HepG2 (cell line): ENCODE measurements around the gene NUSAP1. TPM values are rescaled to one million over a fixed set of nuclear protein-coding genes. Genes with fewer than 3 reads are reported as not detected.

Experiments
- ATAC-seq: fragments of 200-7000 bp; cut with Tn5 transposase; 3 replicates; pipeline ENCODE4 v1.9.1; 2020; ENCODE audit warnings: mild to moderate bottlenecking, moderate library complexity
- BruUV-seq: library from RNA; stranded (reverse); fragments of 400-500 nt; replicated peaks from 2 replicates; lab custom pipeline; 2021; lab: Mats Ljungman, UMichigan
- CTCF ChIA-PET: fragments of 300-600 bp; formaldehyde crosslinking; extraction: SDS; loops from one replicate; lab custom pipeline; 2021; ENCODE audit warnings: low total read pairs, inconsistent platforms, low intra/inter-chr PET ratio; lab: Yijun Ruan, JAX
- POLR2A ChIA-PET: fragments of 350-600 bp; sonication (Branson Sonifier 250); formaldehyde crosslinking; loops from one replicate; lab custom pipeline; 2020; ENCODE audit warnings: antibody characterized with exemption, inconsistent platforms; lab: Yijun Ruan, JAX
- DNase-seq: peaks from one replicate; pipeline ENCODE4 v3.0.0-alpha.2; 2015; ENCODE audit warnings: low spot score
- FAIRE-seq: peaks from 3 replicates; lab custom pipeline; 2011; peaks lifted over from hg19 to GRCh38; lab: Jason Lieb, UNC
- H2AFZ ChIP-seq: one replicate; pipeline ENCODE4 v1.6.1; 2011; ENCODE audit warnings: low read length, inconsistent platforms
- H3K27ac ChIP-seq: fragments of 300-600 bp; 3 replicates; pipeline ENCODE4 v1.8.0; 2011; ENCODE audit warnings: mixed run types, mild to moderate bottlenecking, mixed read lengths, low read length, inconsistent platforms; ENCODE audit not compliant: insufficient read depth; ENCODE audit errors: extremely low read length
- H3K27me3 ChIP-seq, 2 experiments: fragments of 200-600 bp in 1 of 2; 2 replicates in 1 of 2; 3 replicates in 1 of 2; pipeline versions ENCODE4 v1.6.0 to v1.8.0; 2011; ENCODE audit warnings: low read length in 2 of 2, mild to moderate bottlenecking in 2 of 2, moderate library complexity in 2 of 2, inconsistent platforms in 1 of 2; ENCODE audit not compliant: insufficient read depth in 2 of 2, control insufficient read depth in 1 of 2
- H3K36me3 ChIP-seq, 2 experiments: fragments of 200-600 bp in 1 of 2; replicated peaks in 1 of 2; 2 replicates in 1 of 2; 3 replicates in 1 of 2; pipeline versions ENCODE4 v1.5.1 to v1.8.0; 2011; ENCODE audit warnings: low read length in 2 of 2, inconsistent platforms in 1 of 2; ENCODE audit not compliant: insufficient read depth in 2 of 2, control insufficient read depth in 1 of 2
- H3K4me1 ChIP-seq: 2 replicates; pipeline ENCODE4 v1.5.1; 2012; ENCODE audit warnings: low read length, inconsistent platforms; ENCODE audit not compliant: insufficient read depth
- H3K4me2 ChIP-seq: 2 replicates; pipeline ENCODE4 v1.6.0; 2011; ENCODE audit warnings: low read depth, low read length, inconsistent platforms
- H3K4me3 ChIP-seq, 3 experiments: fragments of 200-600 bp in 1 of 3; sonication (generic), shearing (Covaris generic) in 1 of 3; replicated peaks in 1 of 3; 2 replicates each; pipeline ENCODE4 v1.5.1; 2011 to 2016; ENCODE audit warnings: low read length in 3 of 3, inconsistent platforms in 2 of 3, low read depth in 2 of 3, mild to moderate bottlenecking in 2 of 3, control low read depth in 1 of 3, mixed read lengths in 1 of 3; ENCODE audit not compliant: insufficient read depth in 1 of 3
- H3K79me2 ChIP-seq: one replicate; pipeline ENCODE4 v1.6.1; 2011; ENCODE audit warnings: low read length, inconsistent platforms; ENCODE audit not compliant: insufficient read depth
- H3K9ac ChIP-seq: 2 replicates; pipeline ENCODE4 v1.6.0; 2011; ENCODE audit warnings: mild to moderate bottlenecking, low read depth, low read length, inconsistent platforms; ENCODE audit not compliant: insufficient read depth
- H3K9me3 ChIP-seq: 2 replicates; pipeline ENCODE4 v1.5.1; 2012; ENCODE audit warnings: mild to moderate bottlenecking, low read length
- H4K20me1 ChIP-seq: 2 replicates; pipeline ENCODE4 v1.6.0; 2011; ENCODE audit warnings: inconsistent platforms, mild to moderate bottlenecking, low read length, moderate library complexity; ENCODE audit not compliant: insufficient read depth
- ARNT2 ChIP-seq: sonication (generic); formaldehyde crosslinking; IDR thresholded peaks from 2 replicates; pipeline ENCODE4 v1.8.0; 2022; ENCODE audit warnings: mild to moderate bottlenecking, low read depth, missing genetic modification reagents, moderate library complexity
- CHD4 ChIP-seq: fragments of 200-600 bp; sonication (generic); IDR thresholded peaks from 2 replicates; pipeline ENCODE4 v1.7.0; 2017; ENCODE audit warnings: mild to moderate bottlenecking, low read length, borderline replicate concordance
- GZF1 ChIP-seq: sonication (generic); formaldehyde crosslinking; IDR thresholded peaks from 2 replicates; pipeline ENCODE4 v1.5.1; 2020; ENCODE audit warnings: mild to moderate bottlenecking, missing genetic modification reagents
- HOXA5 ChIP-seq: sonication (generic); formaldehyde crosslinking; IDR thresholded peaks from 2 replicates; pipeline ENCODE4 v1.4.0; 2020; ENCODE audit warnings: missing genetic modification reagents
- JUNB ChIP-seq: sonication (generic); formaldehyde crosslinking; IDR thresholded peaks from 2 replicates; pipeline ENCODE4 v1.8.0; 2022; ENCODE audit warnings: missing genetic modification reagents, mild to moderate bottlenecking, borderline replicate concordance
- NAIF1 ChIP-seq: sonication (generic); formaldehyde crosslinking; IDR thresholded peaks from 2 replicates; pipeline ENCODE4 v1.5.0; 2020; ENCODE audit warnings: mild to moderate bottlenecking, missing genetic modification reagents, borderline replicate concordance
- SMC3 ChIP-seq: IDR thresholded peaks from 2 replicates; pipeline ENCODE4 v1.6.1; 2011; ENCODE audit warnings: low read length, improper control_type of control experiment
- SP5 ChIP-seq: IDR thresholded peaks from 2 replicates; pipeline ENCODE4 v1.6.1; 2016; ENCODE audit warnings: low read depth, borderline replicate concordance
- STAG1 ChIP-seq: sonication (generic); formaldehyde crosslinking; IDR thresholded peaks from 2 replicates; pipeline ENCODE4 v1.4.0; 2020; ENCODE audit warnings: missing genetic modification reagents
- TARDBP ChIP-seq: sonication (generic); formaldehyde crosslinking; IDR thresholded peaks from 2 replicates; pipeline ENCODE4 v1.8.0; 2022; ENCODE audit warnings: mild to moderate bottlenecking, missing genetic modification reagents
- XRCC5 ChIP-seq: fragments of 200-400 bp; formaldehyde crosslinking; optimal IDR thresholded peaks from 2 replicates; pipeline ENCODE3; 2017; ENCODE audit warnings: mild to moderate bottlenecking, low read length
- ZNF34 ChIP-seq: sonication (generic); formaldehyde crosslinking; IDR thresholded peaks from 2 replicates; pipeline ENCODE4 v1.4.0; 2020; ENCODE audit warnings: mild to moderate bottlenecking, missing genetic modification reagents, borderline replicate concordance
- ZNF430 ChIP-seq: sonication (generic); formaldehyde crosslinking; IDR thresholded peaks from 2 replicates; pipeline ENCODE4 v1.9.0; 2021; ENCODE audit warnings: mild to moderate bottlenecking, missing genetic modification reagents
- ZNF790 ChIP-seq: sonication (generic); formaldehyde crosslinking; IDR thresholded peaks from 2 replicates; pipeline ENCODE4 v1.8.0; 2022; ENCODE audit warnings: missing genetic modification reagents, mild to moderate bottlenecking, borderline replicate concordance
- WGBS: methylation state at CpG from one replicate; pipeline ENCODE4 v1.1.6; 2017; ENCODE audit warnings: low lambda C conversion rate; 5-methylcytosine and 5-hydroxymethylcytosine counted together
- in situ Hi-C: cut with HindIII; loops from 2 replicates; pipeline ENCODE4 v1.10.0; 2017; ENCODE audit warnings: low pct_unique_long_range_greater_than_20kb; ENCODE audit not compliant: extremely low pct_ligation_motif_present
- intact Hi-C: fragments of 100-400 bp; cut with micrococcal nuclease; formaldehyde crosslinking; loops from one replicate; pipeline ENCODE4 v1.10.0; 2022; ENCODE audit not compliant: unreplicated experiment
- polyA plus RNA-seq, 8 experiments: library from polyadenylated mRNA; depleted of rRNA in 3 of 8; stranded (reverse) in 7 of 8; unstranded in 1 of 8; fragments of >200 nt; fragmentation: Illumina TruSeq in 4 of 8; extraction: Trizol in 4 of 8; gene quantifications; 2 replicates each; pipeline versions ENCODE4 v1.2.1 to v1.2.3, GENCODE V29; 2011 to 2016; ENCODE audit warnings: low read depth in 4 of 8, missing spikeins in 1 of 8, mixed read lengths in 1 of 8; ENCODE audit not compliant: insufficient read depth in 1 of 8
- total RNA-seq, 5 experiments: library from RNA; depleted of rRNA; stranded (reverse); fragments of >200 nt; fragmentation: Illumina TruSeq; extraction: Trizol; gene quantifications; 2 replicates each; pipeline ENCODE4 v1.2.3, GENCODE V29; 2016; ENCODE audit warnings: low read depth in 1 of 5
- TF ChIP-seq, protein P1 (sequence below): sonication (generic); formaldehyde crosslinking; IDR thresholded peaks from 2 replicates; pipeline ENCODE4 v1.8.0; 2022; ENCODE audit warnings: low read depth, missing genetic modification reagents
- TF ChIP-seq, protein P2 (sequence below): sonication (generic); formaldehyde crosslinking; IDR thresholded peaks from 2 replicates; pipeline ENCODE4 v1.4.0; 2020; ENCODE audit warnings: low read depth, mild to moderate bottlenecking, missing genetic modification reagents

NUSAP1 gene
- total and polyA plus RNA-seq, 2 of the 13 experiments (the other 11 are each of a cell fraction or from before 2014, with no cell fraction given) = 59.5 to 106 TPM

GRCh38 chr15:41331281-41331680 lies 1.4 kb upstream of the NUSAP1 start:
- Histone ChIP-seq H3K4me2 (peak overlapping the region; percentile 69), H3K9me3 (no peaks in the 10 kb centered on the region), H2AFZ (peak overlapping the region; percentile 90), H3K79me2 (peaks cover 29% of the 10 kb centered on the region), H3K4me3 (peak overlapping the region; percentile 95 to 100 (median 99)), H3K36me3 (no peaks in the 10 kb centered on the region), H4K20me1 (no peaks in the 10 kb centered on the region), H3K27ac (peak overlapping the region; percentile 84), H3K4me1 (peaks cover 27% of the 10 kb centered on the region), H3K9ac (peak overlapping the region; percentile 87), H3K27me3 (no peaks in the 10 kb centered on the region; a peak in 1 of 5 replicates)
- intact Hi-C loops = loop anchor here (5.0 kb wide), 2 partner anchors 99 to 424 kb away; partner anchors contain the start of genes CHP1 and EXD1
- ATAC-seq = peak; percentile 52
- peak; percentile 55 for FAIRE-seq
- POLR2A ChIA-PET = interaction anchor here (0.7 kb wide), 1 partner anchor 48 kb away, joined by 4 read pairs; no protein-coding TSS in a partner anchor
- DNase-seq = no peak
- TF ChIP-seq NAIF1 (CRISPR knock-in tag) = 0 out of 2 replicates have a peak, but pooled peaks have one; percentile 9
- 0 out of 2 replicates have a peak, but pooled peaks have one; percentile 24 for TF ChIP-seq ARNT2 (CRISPR knock-in tag)
- TF ChIP-seq HOXA5 (CRISPR knock-in tag) = no peak
- no peak for TF ChIP-seq JUNB (CRISPR knock-in tag)
- WGBS = 24% methylated on average over 6 of the region's 6 CpGs
- CTCF ChIA-PET = interaction anchor here (1.4 kb wide), 1 partner anchor 100 kb away, joined by 3 read pairs; the partner anchor contains the start of genes CHP1 and EXD1
- in situ Hi-C loops = loop anchor here (5.0 kb wide), 1 partner anchor 49 kb away; no protein-coding TSS in a partner anchor
- BruUV-seq = TSS peak; percentile 68

DNA sequence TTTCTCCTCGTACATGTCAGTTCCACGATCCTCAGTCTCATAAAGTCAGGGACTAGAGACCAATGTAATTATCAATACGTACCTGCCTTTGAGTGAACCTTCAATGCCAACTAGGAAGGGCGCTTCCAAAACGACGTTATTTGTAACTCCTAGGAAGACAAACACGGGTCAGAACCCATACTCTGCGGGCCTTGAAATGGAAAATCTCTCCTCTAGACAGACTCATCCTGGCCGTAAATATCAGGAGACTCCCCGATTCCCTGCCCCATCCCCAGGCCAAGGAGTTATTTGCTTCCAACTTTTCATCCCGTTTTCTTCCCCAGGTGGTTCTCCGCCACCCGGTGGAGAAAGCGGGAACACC lies 868 bp upstream of the NUSAP1 start:
- Histone ChIP-seq H3K36me3 (no peaks in the 10 kb centered on the region), H3K9ac (peak overlapping the region; percentile 87), H3K9me3 (no peaks in the 10 kb centered on the region), H3K27ac (peak overlapping the region; percentile 84), H4K20me1 (no peaks in the 10 kb centered on the region), H3K4me1 (peaks cover 32% of the 10 kb centered on the region), H3K27me3 (no peaks in the 10 kb centered on the region; a peak in 1 of 5 replicates), H3K4me2 (peak overlapping the region; percentile 69), H2AFZ (peak overlapping the region; percentile 90), H3K4me3 (peak overlapping the region; percentile 95 to 100 (median 99)), H3K79me2 (peaks cover 34% of the 10 kb centered on the region)
- FAIRE-seq (peak; percentile 52), ATAC-seq (peak; percentile 3), DNase-seq (no peak)
- POLR2A ChIA-PET = interaction anchor here (1.3 to 1.6 kb wide), 2 partner anchors 48 to 101 kb away, joined by 6 to 9 read pairs; partner anchors contain the start of genes CHP1 and EXD1
- intact Hi-C loops = loop anchor here (1.0 to 5.0 kb wide), 3 partner anchors 45 to 425 kb away; partner anchors contain the start of genes CHP1 and EXD1
- CTCF ChIA-PET = interaction anchor here (1.4 kb wide), 1 partner anchor 101 kb away, joined by 3 read pairs; the partner anchor contains the start of genes CHP1 and EXD1
- WGBS = under 1% methylated on average over 14 of the region's 14 CpGs
- in situ Hi-C loops = loop anchor here (5.0 kb wide), 1 partner anchor 50 kb away; no protein-coding TSS in a partner anchor
- BruUV-seq = no TSS peak
- TF ChIP-seq SP5 (CRISPR knock-in tag) (no peak), GZF1 (CRISPR knock-in tag) (peak; percentile 61; the same call in 1 of the 2 replicates), ZNF34 (CRISPR knock-in tag) (0 out of 2 replicates have a peak, but pooled peaks have one; percentile 63), TARDBP (CRISPR knock-in tag) (0 out of 2 replicates have a peak, but pooled peaks have one; percentile 4), STAG1 (CRISPR knock-in tag) (peak; percentile 73), XRCC5 (peak; percentile 74), CHD4 (no peak), ZNF430 (CRISPR knock-in tag) (0 out of 2 replicates have a peak, but pooled peaks have one; percentile 75), ZNF790 (CRISPR knock-in tag) (0 out of 2 replicates have a peak, but pooled peaks have one; percentile 17), SMC3 (peak; percentile 73)
- TF ChIP-seq, protein P1, sequence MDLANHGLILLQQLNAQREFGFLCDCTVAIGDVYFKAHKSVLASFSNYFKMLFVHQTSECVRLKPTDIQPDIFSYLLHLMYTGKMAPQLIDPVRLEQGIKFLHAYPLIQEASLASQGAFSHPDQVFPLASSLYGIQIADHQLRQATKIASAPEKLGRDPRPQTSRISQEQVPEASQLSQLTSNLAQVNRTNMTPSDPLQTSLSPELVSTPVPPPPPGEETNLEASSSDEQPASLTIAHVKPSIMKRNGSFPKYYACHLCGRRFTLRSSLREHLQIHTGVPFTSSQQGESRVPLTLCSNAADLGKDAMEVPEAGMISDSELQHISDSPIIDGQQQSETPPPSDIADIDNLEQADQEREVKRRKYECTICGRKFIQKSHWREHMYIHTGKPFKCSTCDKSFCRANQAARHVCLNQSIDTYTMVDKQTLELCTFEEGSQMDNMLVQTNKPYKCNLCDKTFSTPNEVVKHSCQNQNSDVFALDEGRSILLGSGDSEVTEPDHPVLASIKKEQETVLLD (CRISPR knock-in tag) = no peak
- TF ChIP-seq, protein P2, sequence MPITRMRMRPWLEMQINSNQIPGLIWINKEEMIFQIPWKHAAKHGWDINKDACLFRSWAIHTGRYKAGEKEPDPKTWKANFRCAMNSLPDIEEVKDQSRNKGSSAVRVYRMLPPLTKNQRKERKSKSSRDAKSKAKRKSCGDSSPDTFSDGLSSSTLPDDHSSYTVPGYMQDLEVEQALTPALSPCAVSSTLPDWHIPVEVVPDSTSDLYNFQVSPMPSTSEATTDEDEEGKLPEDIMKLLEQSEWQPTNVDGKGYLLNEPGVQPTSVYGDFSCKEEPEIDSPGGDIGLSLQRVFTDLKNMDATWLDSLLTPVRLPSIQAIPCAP (CRISPR knock-in tag) = 0 out of 2 replicates have a peak, but pooled peaks have one; percentile 6
